ENCODE measurements around the gene ZCWPW1. TPM values are rescaled to one million over a fixed set of nuclear protein-coding genes. Genes with fewer than 3 reads are reported as not detected.

ZCWPW1 gene
- total and polyA plus RNA-seq, 10 of the 15 experiments (the other 5 are each of a cell fraction or from before 2014, with no cell fraction given): 1.3 to 4.4 (median 3.7) TPM

GRCh38 chr7:100396421-100396982 lies 32.0 kb downstream of the ZCWPW1 start (continued):
- TF ChIP-seq IKZF2 (IDR thresholded peaks at IDR 0.05) (peak; percentile 95 to 97), ZBTB4 (CRISPR knock-in tag; IDR thresholded peaks at IDR 0.05) (no peak), MEF2B (IDR thresholded peaks at IDR 0.05; ENCODE audit: partially characterized antibody, poor library complexity, severe bottlenecking) (peak; percentile 79), KLF5 (IDR thresholded peaks at IDR 0.05; ENCODE audit: partially characterized antibody) (no peak), ZNF384 (IDR thresholded peaks at IDR 0.05; ENCODE audit: borderline replicate concordance, low read depth, low read length) (no peak; the same call in 1 of the 2 replicates), ATF2 (IDR thresholded peaks at IDR 0.05; ENCODE audit: low read length) (peak; percentile 91), PKNOX1 (IDR thresholded peaks at IDR 0.05) (peak; percentile 70), TAF1 (IDR thresholded peaks at IDR 0.05; ENCODE audit: borderline replicate concordance, low read depth, low read length) (no peak), DPF2 (IDR thresholded peaks at IDR 0.05) (peak; percentile 85), YY1 (IDR thresholded peaks at IDR 0.05; ENCODE audit: low read depth, low read length) (no peak), POLR2AphosphoS5 (IDR thresholded peaks at IDR 0.05; ENCODE audit: low read length) (no peak), ASH2L (IDR thresholded peaks at IDR 0.05; ENCODE audit: borderline replicate concordance, low read depth) (no peak), HDAC2 (IDR thresholded peaks at IDR 0.05) (no peak), POLR2AphosphoS2 (IDR thresholded peaks at IDR 0.05; ENCODE audit: low read depth, low read length) (no peak), YBX1 (IDR thresholded peaks at IDR 0.05) (no peak), ZNF207 (IDR thresholded peaks at IDR 0.05; ENCODE audit: borderline replicate concordance) (0 out of 2 replicates have a peak, but pooled peaks have one; percentile 49), ZNF217 (IDR thresholded peaks at IDR 0.05) (peak; percentile 88), BCL11A (IDR thresholded peaks at IDR 0.05; ENCODE audit: low read depth, low read length) (peak; percentile 79), POLR2A (IDR thresholded peaks at IDR 0.05; ENCODE audit: low read depth, low read length) (no peak), RELA (IDR thresholded peaks at IDR 0.05; ENCODE audit: borderline replicate concordance, partially characterized antibody) (peak; percentile 11), CHD4 (IDR thresholded peaks at IDR 0.05) (0 out of 2 replicates have a peak, but pooled peaks have one; percentile 37)
- TF ChIP-seq, protein P1, sequence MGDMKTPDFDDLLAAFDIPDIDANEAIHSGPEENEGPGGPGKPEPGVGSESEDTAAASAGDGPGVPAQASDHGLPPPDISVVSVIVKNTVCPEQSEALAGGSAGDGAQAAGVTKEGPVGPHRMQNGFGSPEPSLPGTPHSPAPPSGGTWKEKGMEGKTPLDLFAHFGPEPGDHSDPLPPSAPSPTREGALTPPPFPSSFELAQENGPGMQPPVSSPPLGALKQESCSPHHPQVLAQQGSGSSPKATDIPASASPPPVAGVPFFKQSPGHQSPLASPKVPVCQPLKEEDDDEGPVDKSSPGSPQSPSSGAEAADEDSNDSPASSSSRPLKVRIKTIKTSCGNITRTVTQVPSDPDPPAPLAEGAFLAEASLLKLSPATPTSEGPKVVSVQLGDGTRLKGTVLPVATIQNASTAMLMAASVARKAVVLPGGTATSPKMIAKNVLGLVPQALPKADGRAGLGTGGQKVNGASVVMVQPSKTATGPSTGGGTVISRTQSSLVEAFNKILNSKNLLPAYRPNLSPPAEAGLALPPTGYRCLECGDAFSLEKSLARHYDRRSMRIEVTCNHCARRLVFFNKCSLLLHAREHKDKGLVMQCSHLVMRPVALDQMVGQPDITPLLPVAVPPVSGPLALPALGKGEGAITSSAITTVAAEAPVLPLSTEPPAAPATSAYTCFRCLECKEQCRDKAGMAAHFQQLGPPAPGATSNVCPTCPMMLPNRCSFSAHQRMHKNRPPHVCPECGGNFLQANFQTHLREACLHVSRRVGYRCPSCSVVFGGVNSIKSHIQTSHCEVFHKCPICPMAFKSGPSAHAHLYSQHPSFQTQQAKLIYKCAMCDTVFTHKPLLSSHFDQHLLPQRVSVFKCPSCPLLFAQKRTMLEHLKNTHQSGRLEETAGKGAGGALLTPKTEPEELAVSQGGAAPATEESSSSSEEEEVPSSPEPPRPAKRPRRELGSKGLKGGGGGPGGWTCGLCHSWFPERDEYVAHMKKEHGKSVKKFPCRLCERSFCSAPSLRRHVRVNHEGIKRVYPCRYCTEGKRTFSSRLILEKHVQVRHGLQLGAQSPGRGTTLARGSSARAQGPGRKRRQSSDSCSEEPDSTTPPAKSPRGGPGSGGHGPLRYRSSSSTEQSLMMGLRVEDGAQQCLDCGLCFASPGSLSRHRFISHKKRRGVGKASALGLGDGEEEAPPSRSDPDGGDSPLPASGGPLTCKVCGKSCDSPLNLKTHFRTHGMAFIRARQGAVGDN (IDR thresholded peaks at IDR 0.05): no peak
